Endodermal cell (in vitro differentiated cells): ENCODE measurements around the gene CTPS1. TPM values are rescaled to one million over a fixed set of nuclear protein-coding genes. Genes with fewer than 3 reads are reported as not detected.

Experiments
- DNase-seq: peaks from one replicate; pipeline ENCODE4 v3.0.0-alpha.2; 2017
- H3K27ac ChIP-seq: 2 replicates; pipeline ENCODE4 v1.5.1; 2013; ENCODE audit warnings: mild to moderate bottlenecking, low read depth, low read length, moderate library complexity
- H3K27me3 ChIP-seq: 2 replicates; pipeline ENCODE4 v1.6.1; 2013; ENCODE audit warnings: mild to moderate bottlenecking, low read length, moderate library complexity; ENCODE audit not compliant: insufficient read depth, control insufficient read depth, poor library complexity, severe bottlenecking
- H3K36me3 ChIP-seq: 2 replicates; pipeline ENCODE4 v1.7.0; 2013; ENCODE audit warnings: mild to moderate bottlenecking, low read length, moderate library complexity; ENCODE audit not compliant: control insufficient read depth, insufficient read depth
- H3K4me1 ChIP-seq: one replicate; pipeline ENCODE4 v1.7.0; 2013; ENCODE audit warnings: low read length; ENCODE audit not compliant: control insufficient read depth, insufficient read depth
- H3K4me3 ChIP-seq: 2 replicates; pipeline ENCODE4 v1.5.1; 2013; ENCODE audit warnings: mild to moderate bottlenecking, low read length, moderate library complexity
- H3K9ac ChIP-seq: 2 replicates; pipeline ENCODE4 v1.6.1; 2013; ENCODE audit warnings: mild to moderate bottlenecking, low read length, moderate library complexity; ENCODE audit not compliant: poor library complexity, severe bottlenecking; ENCODE audit errors: extremely low read depth
- H3K9me3 ChIP-seq: 2 replicates; pipeline ENCODE4 v1.6.1; 2013; ENCODE audit warnings: mild to moderate bottlenecking, low read length, moderate library complexity; ENCODE audit not compliant: control insufficient read depth
- H3K27ac Mint-ChIP-seq: 2 replicates; pipeline ENCODE4 v1.8.0; 2020; ENCODE audit warnings: mixed read lengths
- H3K27me3 Mint-ChIP-seq: 2 replicates; pipeline ENCODE4 v1.8.0; 2021; ENCODE audit warnings: mild to moderate bottlenecking, mixed read lengths; ENCODE audit not compliant: insufficient read depth
- H3K36me3 Mint-ChIP-seq: 2 replicates; pipeline ENCODE4 v1.8.0; 2020; ENCODE audit warnings: low read depth, mixed read lengths
- H3K4me1 Mint-ChIP-seq: 2 replicates; pipeline ENCODE4 v1.8.0; 2020; ENCODE audit warnings: mixed read lengths
- H3K4me3 Mint-ChIP-seq: 2 replicates; pipeline ENCODE4 v1.8.0; 2020; ENCODE audit warnings: mild to moderate bottlenecking, moderate library complexity, mixed read lengths
- H3K9me3 Mint-ChIP-seq: 2 replicates; pipeline ENCODE4 v1.8.0; 2020; ENCODE audit warnings: mild to moderate bottlenecking, mixed read lengths
- CTCF ChIP-seq: fragments of 200-600 bp; sonication (generic); conservative IDR thresholded peaks from 2 replicates; pipeline ENCODE4 v1.5.0; 2021; ENCODE audit warnings: antibody characterized with exemption, mild to moderate bottlenecking
- WGBS, 2 experiments: methylation state at CpG; one replicate each; pipeline versions ENCODE4 v1.1.5 to v1.1.7; 2013; ENCODE audit warnings: missing lambda C conversion rate in 2 of 2, mixed read lengths in 1 of 2; ENCODE audit not compliant: insufficient coverage in 1 of 2, insufficient read length in 1 of 2; 5-methylcytosine and 5-hydroxymethylcytosine counted together
- total RNA-seq, 2 donors: library from RNA; stranded (reverse); fragmentation: NEBNext Ultra II Directional in 1 of 2; extraction: Animal tissue kit (Norgen Biotek cat#: 25700) in 1 of 2; gene quantifications; 2 replicates in 1 of 2; 3 replicates in 1 of 2; pipeline ENCODE4 v1.2.1, GENCODE V29; 2021

CTPS1 gene
- total RNA-seq, 2 donors from 2014 or later, result 79.9 to 84.0 TPM

GRCh38 chr1:41010345-41010744 lies 30.8 kb downstream of the CTPS1 start:
- Histone ChIP-seq H3K27ac (no peak overlapping the region), H3K4me1 (no peaks in the 10 kb centered on the region), H3K36me3 (peaks cover 96% of the 10 kb centered on the region), H3K4me3 (no peak overlapping the region), H3K9me3 (no peaks in the 10 kb centered on the region), H3K9ac (no peak overlapping the region), H3K27me3 (no peaks in the 10 kb centered on the region)
- WGBS, 2 experiments, result 93 to 100% methylated on average over 1 of the region's 1 CpG
- Mint-ChIP-seq H3K27ac (no peak overlapping the region), H3K36me3 (peaks cover 91% of the 10 kb centered on the region), H3K4me1 (no peaks in the 10 kb centered on the region), H3K4me3 (no peak overlapping the region), H3K27me3 (no peaks in the 10 kb centered on the region), H3K9me3 (no peaks in the 10 kb centered on the region)
- TF ChIP-seq CTCF, result no peak
- DNase-seq, result no peak

- no peaks in the 10 kb centered on the region for H3K27me3 ChIP-seq
- no peaks in the 10 kb centered on the region for H3K27me3 Mint-ChIP-seq
- no peaks in the 10 kb centered on the region for H3K9me3 Mint-ChIP-seq
- no peak for DNase-seq
- no peak overlapping the region for H3K4me3 Mint-ChIP-seq
- H3K27ac Mint-ChIP-seq, result no peak overlapping the region
- H3K36me3 ChIP-seq, result peaks cover 77% of the 10 kb centered on the region
- H3K9ac ChIP-seq, result no peak overlapping the region
- 97 to 100% methylated on average over 6 of the region's 6 CpGs for WGBS, 2 experiments
- peaks cover 77% of the 10 kb centered on the region for H3K36me3 Mint-ChIP-seq
- H3K4me3 ChIP-seq, result no peak overlapping the region
- no peaks in the 10 kb centered on the region for H3K4me1 Mint-ChIP-seq
- no peaks in the 10 kb centered on the region for H3K9me3 ChIP-seq
- TF ChIP-seq CTCF, result no peak
- no peak overlapping the region for H3K27ac ChIP-seq
- no peaks in the 10 kb centered on the region for H3K4me1 ChIP-seq
Measured at GRCh38 chr1:41013024-41013423, 33.5 kb downstream of the CTPS1 start.

GRCh38 chr1:41013796-41014195 lies 34.3 kb downstream of the CTPS1 start:
- no peaks in the 10 kb centered on the region for H3K4me1 Mint-ChIP-seq
- H3K9me3 ChIP-seq, result no peaks in the 10 kb centered on the region
- H3K9me3 Mint-ChIP-seq, result no peaks in the 10 kb centered on the region
- no peak for TF ChIP-seq CTCF
- no peaks in the 10 kb centered on the region for H3K4me1 ChIP-seq
- H3K27ac Mint-ChIP-seq, result peak overlapping the region; percentile 15
- H3K4me3 ChIP-seq, result no peak overlapping the region
- no peak overlapping the region for H3K9ac ChIP-seq
- peaks cover 74% of the 10 kb centered on the region for H3K36me3 ChIP-seq
- no peak for DNase-seq
- no peaks in the 10 kb centered on the region for H3K27me3 ChIP-seq
- H3K4me3 Mint-ChIP-seq, result no peak overlapping the region
- WGBS, 2 experiments, result 95 to 100% methylated on average over 7 of the region's 7 CpGs
- no peak overlapping the region for H3K27ac ChIP-seq
- peaks cover 73% of the 10 kb centered on the region for H3K36me3 Mint-ChIP-seq
- H3K27me3 Mint-ChIP-seq, result no peaks in the 10 kb centered on the region
